LNCAP (cell line): ENCODE results near the gene RNH1.

Experiments used
- CTCF ChIP-seq: fragments of 450-650 bp; IDR thresholded peaks from 2 replicates; pipeline ENCODE4 v1.5.1; 2017; ENCODE audit warnings: mild to moderate bottlenecking

Gene RNH1

DNA sequence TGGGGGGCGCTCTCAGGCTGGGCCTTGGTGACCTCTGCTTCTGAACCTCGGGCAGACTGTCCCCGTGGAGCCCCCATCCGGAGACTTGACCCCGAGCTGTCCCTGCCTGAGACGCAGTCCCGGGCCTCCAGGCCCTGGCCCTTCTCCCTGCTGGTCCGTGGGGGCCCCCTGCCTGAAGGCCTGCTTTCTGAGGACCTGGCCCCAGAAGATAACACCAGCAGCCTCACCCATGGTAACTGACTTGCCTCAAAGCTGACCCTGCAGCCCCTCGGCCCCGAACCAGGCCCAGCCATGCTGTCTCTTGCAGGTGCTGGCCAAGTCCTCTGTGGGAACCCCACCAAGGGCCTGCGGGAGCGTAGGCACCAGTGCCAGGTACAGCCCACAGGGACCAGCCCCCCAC lies 44.6 kb upstream of the RNH1 start:
- no peak for TF ChIP-seq CTCF

- TF ChIP-seq CTCF: no peak
These were observed 44.1 kb upstream of the RNH1 start for GRCh38 chr11:551131-551530.

DNA sequence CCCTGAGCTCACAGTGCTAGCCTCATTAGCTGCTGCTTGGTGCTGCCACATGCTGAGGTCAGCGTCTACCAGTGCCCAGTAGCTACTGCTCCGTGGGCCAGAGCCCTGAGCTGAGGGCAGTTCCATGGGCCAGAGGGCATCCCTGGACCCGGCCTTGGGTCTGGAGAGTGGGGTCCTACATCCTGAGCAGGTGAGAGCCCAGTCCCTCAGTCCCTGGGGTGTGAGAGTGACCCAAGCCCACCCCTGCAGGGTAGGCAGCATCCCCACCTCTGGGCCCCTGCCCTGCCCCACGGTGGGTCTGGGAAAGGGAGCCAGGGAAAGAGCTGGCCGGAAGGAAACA lies 43.7 kb upstream of the RNH1 start:
- TF ChIP-seq CTCF: no peak

GRCh38 chr11:550021-550745 lies 43.1 kb upstream of the RNH1 start:
- no peak for TF ChIP-seq CTCF

DNA sequence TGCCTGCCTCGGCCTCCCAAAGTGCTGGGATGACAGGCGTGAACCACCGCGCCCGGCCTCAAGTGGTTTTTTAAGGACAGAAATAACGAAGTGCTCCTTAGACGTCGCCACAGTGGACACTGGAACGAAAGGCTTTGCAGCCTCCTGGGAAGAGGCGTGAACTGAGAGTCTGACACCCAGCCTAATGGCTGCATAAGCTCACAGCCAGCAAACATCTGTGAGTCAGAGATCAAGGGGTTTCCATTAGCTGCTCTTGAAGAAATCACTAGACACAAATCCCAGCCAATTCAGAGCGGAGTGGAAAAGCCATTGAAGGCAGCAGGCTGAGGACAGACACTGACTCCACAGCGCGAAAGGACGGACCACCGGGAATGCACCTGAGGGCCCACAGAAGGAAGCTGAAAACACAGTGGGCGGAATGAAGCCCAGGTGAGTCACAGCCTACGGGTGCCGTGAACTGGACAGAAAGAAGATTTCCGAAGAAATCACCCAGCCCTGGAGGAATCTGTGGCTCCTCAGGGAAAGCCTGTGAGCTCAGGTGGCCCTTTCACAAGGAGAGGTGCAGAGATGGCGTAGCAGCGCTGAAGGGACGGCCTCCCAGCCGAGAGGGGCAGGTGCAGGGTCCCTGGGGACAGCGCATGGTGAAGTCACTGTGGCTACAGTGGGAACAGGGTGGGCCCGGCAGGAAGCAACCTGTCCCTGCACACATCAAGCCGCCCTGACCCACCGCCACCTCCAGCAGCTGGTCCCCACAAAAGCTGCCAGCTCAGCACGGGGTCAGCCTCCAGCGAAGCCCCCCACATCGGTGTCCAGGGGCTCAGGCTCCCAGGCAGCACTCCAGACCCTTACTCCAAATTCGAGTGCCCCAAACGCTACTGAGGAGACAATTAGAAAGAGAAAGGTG lies 41.9 kb upstream of the RNH1 start:
- TF ChIP-seq CTCF: no peak

DNA sequence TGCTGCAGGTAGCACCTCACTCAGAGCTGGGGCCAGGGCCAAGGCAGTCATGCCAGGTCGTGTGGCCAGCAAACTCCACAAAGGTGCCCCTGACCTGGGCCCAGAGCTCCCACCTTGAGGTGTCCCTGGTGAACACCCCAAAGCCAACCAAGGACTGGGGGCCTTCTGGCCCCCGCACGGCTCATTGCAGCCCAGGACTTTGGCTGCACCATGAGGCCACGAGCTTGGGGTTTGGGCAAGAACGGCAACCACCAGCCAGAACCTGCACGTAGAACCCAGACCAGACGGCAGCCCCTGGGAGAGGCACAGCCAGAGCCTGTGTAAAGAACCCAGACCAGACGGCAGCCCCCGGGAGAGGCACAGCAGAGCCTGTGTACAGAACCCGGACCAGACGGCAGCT lies 38.1 kb upstream of the RNH1 start:
- no peak for TF ChIP-seq CTCF

DNA sequence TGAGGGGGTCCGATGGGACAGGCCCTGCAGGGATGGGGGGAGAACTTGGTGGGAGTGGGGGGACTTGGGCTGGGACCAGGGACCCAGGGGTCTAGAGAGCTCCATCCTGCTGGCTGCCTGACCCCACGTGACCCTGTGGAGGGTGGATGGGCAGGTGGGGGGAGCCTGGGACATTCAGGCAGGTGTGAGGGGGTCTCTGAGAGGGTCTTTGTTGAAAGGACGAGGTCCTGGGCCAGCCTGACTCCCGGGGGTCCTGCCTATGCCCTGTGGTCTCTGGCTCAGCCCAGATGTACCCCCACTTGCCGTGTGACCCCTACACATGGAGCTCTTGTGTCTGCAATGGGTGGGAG lies 37.8 kb upstream of the RNH1 start:
- TF ChIP-seq CTCF: no peak
